Measurements from ENCODE around the gene PLA2G2F. TPM values are rescaled to one million over a fixed set of nuclear protein-coding genes. Genes with fewer than 3 reads are reported as not detected.

The PLA2G2F gene
- total RNA-seq, 1 donor from 2014 or later = not detected

DNA sequence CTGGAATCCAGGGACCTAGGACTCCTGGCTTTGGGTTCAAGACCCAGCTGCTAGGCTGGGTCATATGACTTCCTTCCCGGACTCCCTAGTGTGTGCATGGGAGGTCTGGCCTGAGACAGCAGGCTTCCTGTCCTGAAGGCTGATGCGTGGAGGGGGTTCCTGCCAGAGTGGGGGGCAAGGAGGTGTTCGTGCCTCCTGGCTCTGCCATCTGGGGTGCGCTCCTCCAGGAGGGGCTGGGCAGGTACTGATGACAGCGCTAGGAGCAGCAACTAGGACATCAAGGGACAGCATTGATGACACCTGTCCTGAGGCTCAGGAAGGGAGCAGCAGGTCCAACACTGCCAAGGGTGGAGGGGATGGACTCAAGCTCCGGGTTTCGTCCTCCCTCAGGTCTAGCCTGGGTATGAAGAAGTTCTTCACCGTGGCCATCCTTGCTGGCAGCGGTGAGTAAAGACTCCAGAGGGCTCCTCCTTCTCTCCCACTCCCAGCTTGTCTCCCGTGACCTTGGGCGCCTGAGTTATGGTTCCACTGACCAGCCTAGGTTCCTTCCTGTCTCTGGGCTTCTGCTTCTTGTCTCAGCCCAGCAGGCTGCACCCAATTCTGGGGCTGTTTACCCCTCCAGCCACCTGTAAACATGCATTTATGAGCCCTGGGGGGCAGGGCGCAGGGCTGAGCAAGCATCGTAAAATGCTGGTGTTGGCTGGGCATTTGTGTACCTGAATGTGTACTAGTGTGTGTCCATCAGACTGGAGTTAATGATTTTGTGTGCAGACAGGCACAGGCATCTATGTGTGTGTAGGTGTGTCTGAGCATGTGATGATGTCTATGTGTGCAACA is 871 bp downstream of the PLA2G2F start:
- no peaks in the 10 kb centered on the region for H3K27me3 Mint-ChIP-seq (ENCODE audit: low read depth)
- no peak for DNase-seq (ENCODE audit: low spot score in 2 of 2, unreplicated experiment in 2 of 2)
- H3K4me1 Mint-ChIP-seq = no peaks in the 10 kb centered on the region
- no peaks in the 10 kb centered on the region for H3K9me3 Mint-ChIP-seq
- H3K27ac Mint-ChIP-seq = no peak overlapping the region
- no peaks in the 10 kb centered on the region for H3K36me3 Mint-ChIP-seq
- no peak for TF ChIP-seq CTCF (IDR thresholded peaks at IDR 0.05; ENCODE audit: unreplicated experiment)
- no peak overlapping the region for H3K4me3 Mint-ChIP-seq

GRCh38 chr1:20141001-20141400 is 1.9 kb downstream of the PLA2G2F start:
- Mint-ChIP-seq H3K36me3 (no peaks in the 10 kb centered on the region), H3K9me3 (no peaks in the 10 kb centered on the region), H3K4me1 (no peaks in the 10 kb centered on the region), H3K27me3 (ENCODE audit: low read depth) (no peaks in the 10 kb centered on the region), H3K4me3 (no peak overlapping the region), H3K27ac (no peak overlapping the region)
- no peak for TF ChIP-seq CTCF (IDR thresholded peaks at IDR 0.05; ENCODE audit: unreplicated experiment)
- DNase-seq (ENCODE audit: low spot score in 2 of 2, unreplicated experiment in 2 of 2) = no peak

GRCh38 chr1:20141466-20141865 is 2.3 kb downstream of the PLA2G2F start:
- Mint-ChIP-seq H3K27ac (no peak overlapping the region), H3K4me3 (no peak overlapping the region), H3K9me3 (no peaks in the 10 kb centered on the region), H3K36me3 (no peaks in the 10 kb centered on the region), H3K4me1 (no peaks in the 10 kb centered on the region), H3K27me3 (ENCODE audit: low read depth) (no peaks in the 10 kb centered on the region)
- TF ChIP-seq CTCF (IDR thresholded peaks at IDR 0.05; ENCODE audit: unreplicated experiment) = no peak
- DNase-seq (ENCODE audit: low spot score in 2 of 2, unreplicated experiment in 2 of 2) = no peak

DNA sequence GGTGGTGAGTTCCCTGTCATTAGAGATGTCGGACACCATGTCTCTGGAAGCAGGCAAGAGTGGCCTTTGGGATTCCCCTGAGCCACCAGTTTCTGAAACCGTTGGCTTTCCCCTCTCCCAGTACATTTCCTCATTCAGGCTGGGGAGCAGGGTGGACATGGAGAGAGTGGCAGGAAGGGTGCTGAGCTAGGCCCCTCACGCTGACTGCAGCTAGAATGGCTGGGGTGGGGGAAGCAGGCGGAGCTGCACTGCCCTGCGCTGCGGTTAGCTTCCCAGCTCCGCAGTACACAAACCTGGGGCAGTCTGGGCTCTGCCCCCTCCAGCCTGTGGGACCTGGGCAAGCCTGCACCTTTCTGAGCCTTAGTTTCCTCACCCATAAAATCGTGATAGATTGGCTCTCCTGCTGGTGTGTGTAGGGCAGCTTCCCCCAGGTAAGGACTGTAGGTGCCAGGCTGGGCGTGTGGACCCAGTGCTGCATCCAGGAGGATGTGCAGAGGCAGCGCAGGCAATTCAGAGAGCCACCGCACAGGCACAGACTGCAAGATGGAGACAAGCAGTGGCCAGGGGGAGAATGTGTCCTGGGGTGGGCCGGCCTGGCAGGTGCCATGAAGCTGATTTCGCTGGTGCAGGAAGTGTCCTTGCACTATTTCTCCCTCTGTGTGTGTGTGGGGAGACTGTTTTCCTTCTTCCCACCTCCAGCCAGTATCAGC is 3.0 kb downstream of the PLA2G2F start:
- H3K27me3 Mint-ChIP-seq (ENCODE audit: low read depth) = no peaks in the 10 kb centered on the region
- no peak for DNase-seq (ENCODE audit: low spot score in 2 of 2, unreplicated experiment in 2 of 2)
- no peaks in the 10 kb centered on the region for H3K4me1 Mint-ChIP-seq
- no peak overlapping the region for H3K4me3 Mint-ChIP-seq
- H3K9me3 Mint-ChIP-seq = no peaks in the 10 kb centered on the region
- H3K27ac Mint-ChIP-seq = no peak overlapping the region
- TF ChIP-seq CTCF (IDR thresholded peaks at IDR 0.05; ENCODE audit: unreplicated experiment) = no peak
- H3K36me3 Mint-ChIP-seq = no peaks in the 10 kb centered on the region

- H3K4me3 Mint-ChIP-seq = no peak overlapping the region
- no peak for DNase-seq (ENCODE audit: low spot score in 2 of 2, unreplicated experiment in 2 of 2)
- no peaks in the 10 kb centered on the region for H3K4me1 Mint-ChIP-seq
- no peak overlapping the region for H3K27ac Mint-ChIP-seq
- no peak for TF ChIP-seq CTCF (IDR thresholded peaks at IDR 0.05; ENCODE audit: unreplicated experiment)
- H3K36me3 Mint-ChIP-seq = no peaks in the 10 kb centered on the region
- H3K27me3 Mint-ChIP-seq (ENCODE audit: low read depth) = no peaks in the 10 kb centered on the region
- no peaks in the 10 kb centered on the region for H3K9me3 Mint-ChIP-seq
These were observed 4.2 kb downstream of the PLA2G2F start for GRCh38 chr1:20143318-20143717.

All from mesothelial cell of epicardium (in vitro differentiated cells).